ENCODE results near the gene ARHGAP32.

GRCh38 chr11:128934351-128934750 is 257.8 kb downstream of the ARHGAP32 start:
- TF ChIP-seq POLR2A (IDR thresholded peaks at IDR 0.05) (no peak), CTCF (IDR thresholded peaks at IDR 0.05) (no peak)

Data from thyroid gland (tissue), 4 donors.